Fibroblast of peridontal ligament (primary cell): ENCODE data around the gene DEK.
A peak's percentile ranks its signal among the peaks of the same experiment; 100 is the strongest.
"Not testable (repeated sequence)": the region's sequence is repeated elsewhere in the genome, so short reads cannot be mapped to it uniquely, and the experiment has no call there.

Experiments
- DNase-seq: peaks from one replicate; pipeline ENCODE4 v3.0.0-alpha.2; 2010; ENCODE audit errors: extremely low read depth

Gene DEK, protein sequence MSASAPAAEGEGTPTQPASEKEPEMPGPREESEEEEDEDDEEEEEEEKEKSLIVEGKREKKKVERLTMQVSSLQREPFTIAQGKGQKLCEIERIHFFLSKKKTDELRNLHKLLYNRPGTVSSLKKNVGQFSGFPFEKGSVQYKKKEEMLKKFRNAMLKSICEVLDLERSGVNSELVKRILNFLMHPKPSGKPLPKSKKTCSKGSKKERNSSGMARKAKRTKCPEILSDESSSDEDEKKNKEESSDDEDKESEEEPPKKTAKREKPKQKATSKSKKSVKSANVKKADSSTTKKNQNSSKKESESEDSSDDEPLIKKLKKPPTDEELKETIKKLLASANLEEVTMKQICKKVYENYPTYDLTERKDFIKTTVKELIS

DNA sequence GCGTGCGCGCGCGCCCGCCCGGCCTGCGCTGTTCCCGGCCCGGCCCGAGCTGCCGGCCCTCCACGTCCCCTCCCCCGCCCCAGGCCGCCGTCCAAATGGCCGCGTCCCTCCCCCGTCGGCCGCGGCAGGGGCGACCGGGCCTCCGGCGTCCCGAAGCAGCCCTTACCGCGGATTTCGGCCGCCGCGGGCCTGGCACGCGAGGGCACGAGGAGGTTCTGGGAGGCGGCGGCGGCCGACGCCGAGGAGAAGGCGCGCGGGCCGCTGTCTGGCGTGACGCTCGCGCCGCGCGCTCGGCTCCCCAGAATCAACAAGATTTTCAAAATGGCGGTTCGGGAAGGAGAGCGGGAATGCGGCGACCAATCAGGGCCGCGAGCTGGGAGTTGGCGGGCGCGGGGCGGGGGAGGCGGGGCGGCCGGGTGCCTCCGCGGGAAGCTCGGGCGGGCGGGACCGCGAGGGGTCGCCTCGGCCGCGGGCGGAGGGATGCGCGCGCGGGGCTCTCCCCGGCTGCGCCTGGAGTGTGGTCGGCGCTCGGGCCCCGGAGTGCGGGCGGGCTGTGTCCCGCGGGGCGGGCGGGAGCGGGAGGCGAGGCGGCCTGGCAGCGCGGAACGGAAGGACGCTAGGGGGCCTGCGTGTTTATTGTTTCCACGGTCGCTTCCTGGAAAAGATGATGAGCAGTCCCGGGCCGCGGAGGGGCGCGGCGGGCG is at the start of gene DEK:
Gene DEK, minus strand, starts transcription at position 312 of the 704 bp plus-strand sequence. CDS start 543 bp downstream, outside the sequence.
- peak; percentile 79 for DNase-seq

DNA sequence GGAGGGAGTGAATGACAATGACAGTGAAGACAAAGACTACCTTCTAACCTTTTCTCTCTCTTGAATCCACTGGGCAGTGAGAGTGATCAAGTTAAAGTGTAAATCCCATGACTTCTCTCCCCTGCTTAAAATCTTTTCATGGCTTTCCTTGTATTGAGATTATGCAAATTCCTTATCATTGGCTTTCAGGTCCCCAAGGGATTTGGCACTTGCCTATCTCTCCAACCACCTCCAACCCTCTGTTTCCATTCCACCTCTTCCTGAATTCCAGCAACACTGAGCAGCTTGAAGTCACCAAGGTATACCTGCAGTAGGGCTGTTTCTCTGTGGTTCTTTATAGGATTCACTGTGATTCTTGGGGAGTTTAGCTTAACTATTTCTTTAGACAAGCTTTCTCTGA is 48.0 kb upstream of the DEK start:
- DNase-seq = no peak

DNA sequence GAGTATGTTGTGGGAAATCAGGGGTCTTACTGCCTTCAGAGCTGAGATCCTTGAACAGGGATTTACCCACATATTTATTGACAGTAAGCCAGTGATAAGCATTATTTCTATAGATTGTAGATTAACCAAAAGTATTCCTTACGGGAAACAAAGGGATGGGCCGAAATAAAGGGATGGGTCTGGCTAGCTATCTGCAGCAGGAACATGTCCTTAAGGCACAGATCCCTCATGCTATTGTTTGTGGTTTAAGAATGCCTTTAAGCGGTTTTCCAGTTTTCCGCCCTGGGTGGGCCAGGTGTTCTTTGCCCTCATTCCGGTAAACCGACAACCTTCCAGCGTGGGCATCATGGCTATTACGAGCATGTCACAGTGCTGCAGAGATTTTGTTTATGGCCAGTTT is 45.7 kb upstream of the DEK start:
- not testable (repeated sequence) for DNase-seq

DNA sequence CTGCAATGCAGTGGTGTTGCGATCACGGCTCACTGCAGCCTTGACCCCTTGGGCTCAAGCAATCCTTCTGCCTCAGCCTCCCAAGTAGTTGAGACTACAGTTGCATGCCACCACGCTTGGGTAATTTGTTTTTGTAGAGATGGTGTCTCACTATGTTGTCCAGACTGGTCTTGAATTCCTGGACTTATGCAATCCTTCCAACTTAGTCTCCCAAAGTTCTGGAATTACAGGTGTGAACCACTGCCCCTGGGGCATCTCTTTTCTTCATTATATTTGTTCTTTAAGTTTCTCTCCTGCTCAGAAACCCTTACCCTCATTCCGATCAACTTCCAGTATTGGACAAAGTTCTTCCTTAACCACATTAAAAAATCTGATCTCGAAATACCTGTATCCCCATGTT is 44.7 kb upstream of the DEK start:
- DNase-seq = no peak

DNA sequence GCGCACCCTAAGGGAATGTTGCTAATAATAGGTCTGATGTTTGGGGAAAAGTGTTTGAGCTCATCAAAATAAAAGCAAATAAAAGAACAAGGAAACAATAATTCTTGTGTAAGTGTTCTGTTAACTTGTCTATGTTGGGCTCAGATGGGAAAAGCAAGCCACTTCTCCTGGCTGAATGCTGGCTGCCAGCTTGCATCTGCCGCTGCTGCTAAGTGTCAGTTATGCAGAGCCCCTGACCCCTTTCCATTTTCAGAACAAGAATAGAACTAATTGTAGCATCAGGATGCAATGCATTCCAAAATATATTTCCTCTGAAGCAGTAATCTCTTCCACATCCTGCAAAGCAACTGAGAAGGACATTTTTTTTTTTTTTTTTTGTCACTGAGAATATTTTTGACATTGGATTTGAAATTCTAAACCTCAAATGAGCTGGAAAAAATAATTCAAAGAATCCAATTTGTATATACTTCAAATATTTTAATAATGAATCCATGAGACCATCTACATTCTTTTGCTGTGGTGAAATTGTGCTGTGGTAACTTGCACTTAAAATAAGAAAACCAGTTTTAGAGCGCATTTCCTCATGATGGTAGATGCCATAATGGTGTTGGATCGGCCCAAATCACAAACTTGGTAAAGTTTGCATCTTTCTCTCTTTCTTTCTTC is 43.9 kb upstream of the DEK start:
- peak; percentile 88 for DNase-seq

DNA sequence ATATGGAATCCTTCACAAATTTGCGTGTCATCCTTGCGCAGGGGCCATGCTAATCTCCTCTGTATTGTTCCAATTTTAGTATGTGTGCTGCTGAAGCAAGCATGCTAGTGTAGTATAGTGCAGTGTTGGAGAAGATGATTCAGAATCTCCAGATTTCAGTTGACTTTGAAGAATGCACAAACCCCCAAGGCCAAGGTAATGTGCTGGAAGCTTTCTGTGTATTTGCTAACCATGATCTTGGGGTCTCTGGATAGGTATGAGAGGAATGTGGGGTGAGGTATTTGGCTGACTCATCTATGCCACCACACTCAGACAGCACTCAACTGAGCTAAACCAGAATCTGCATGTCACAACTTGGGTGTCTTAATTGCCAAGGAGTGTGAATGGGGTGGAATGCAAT is 42.6 kb upstream of the DEK start:
- DNase-seq = peak; percentile 31

DNA sequence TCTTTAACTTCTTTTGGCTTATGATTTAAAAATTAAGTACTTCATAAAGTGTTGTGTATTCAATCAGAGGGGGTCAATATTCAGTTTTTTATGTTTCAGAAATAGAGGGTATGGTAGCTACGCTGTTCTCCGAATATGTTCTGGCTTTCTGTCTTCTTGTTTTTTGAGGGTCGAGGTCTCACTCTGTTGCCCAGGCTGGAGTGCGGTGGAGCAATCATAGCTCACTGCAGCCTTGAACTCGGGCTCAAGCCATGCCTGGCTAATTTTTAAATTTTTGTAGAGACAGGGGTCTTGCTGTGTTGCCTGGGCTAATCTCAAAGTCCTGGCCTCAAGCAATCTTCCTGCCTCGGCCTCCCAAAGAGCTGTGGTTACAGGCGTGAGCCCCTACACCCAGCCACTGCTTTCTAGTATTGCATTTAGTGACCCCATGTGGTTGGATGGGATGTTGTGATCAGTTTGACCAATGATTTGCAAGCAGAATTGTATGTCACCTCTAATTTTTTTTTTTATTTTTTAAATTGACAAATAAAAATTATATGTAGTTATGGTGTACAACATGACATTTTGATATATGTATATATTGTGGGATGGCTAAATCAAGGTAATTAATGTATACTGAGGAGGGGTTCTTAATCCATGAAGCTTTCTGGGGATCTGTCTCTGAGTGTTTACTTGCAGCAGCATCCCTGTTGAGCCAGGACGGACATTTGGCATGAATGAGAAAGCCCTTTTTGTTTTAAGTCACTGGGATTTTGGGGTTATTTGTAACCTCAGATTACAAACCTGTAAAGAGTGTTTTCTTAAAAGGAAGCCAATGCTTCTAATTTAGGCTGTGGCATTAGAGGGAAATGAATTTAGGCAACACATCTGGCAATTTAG is 38.5 kb upstream of the DEK start:
- DNase-seq = no peak

DNA sequence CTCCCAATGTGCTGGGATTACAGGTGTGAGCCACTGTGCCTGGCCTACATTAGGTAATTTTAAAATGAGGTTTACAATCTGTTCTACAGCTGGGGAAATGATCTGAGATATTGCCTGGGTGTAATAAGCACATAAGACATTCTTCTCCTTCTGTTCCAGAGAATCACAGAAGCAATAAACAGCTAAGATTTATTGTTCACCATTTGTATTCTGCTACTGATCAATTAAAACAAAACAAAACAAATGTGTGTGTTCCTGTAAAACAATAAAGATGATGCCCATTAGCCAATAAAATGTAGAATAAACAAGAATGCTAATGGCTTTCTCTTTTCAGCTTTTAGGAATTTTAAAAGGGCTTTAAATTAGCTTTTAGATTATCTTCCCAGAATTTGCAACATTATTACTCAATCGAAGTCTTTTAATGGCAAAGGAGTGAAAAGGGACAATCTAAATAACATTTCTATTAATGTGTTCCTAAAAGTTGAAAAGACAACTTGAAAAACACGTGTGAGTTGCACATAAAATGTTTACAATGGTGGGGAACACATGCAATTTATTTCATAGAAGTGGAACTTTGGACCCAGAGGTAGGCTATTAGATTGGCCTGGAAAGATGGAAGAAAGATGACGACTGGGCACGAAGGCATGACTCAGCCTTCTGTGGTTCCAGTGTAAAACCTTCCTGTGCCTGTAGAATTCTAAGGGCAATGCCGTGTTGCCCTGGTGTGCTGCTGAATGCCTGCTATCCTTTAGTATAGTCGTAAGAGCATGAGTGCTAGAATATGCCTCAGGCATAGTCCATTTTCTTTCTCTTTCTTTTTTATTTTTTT is 29.0 kb upstream of the DEK start:
- no peak for DNase-seq

DNA sequence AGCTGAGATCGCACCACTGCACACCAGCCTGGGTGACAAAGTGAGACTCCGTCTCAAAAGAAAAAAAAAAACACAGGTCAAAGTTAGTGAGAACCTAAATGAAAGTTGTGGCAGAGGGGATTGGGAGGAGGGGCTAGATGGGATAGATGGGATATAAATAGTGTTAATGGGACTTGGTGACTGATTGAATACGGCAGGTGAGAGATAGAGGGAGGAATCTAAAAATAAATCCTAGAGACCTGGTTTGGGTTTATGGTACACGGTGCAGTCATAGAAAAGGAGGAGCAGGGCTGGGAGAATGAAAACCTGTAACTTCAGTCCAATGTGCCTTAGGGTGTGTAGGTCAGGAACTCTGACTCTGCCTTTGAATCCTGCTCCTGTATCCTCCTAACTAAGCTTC is 25.0 kb upstream of the DEK start:
- no peak for DNase-seq

DNA sequence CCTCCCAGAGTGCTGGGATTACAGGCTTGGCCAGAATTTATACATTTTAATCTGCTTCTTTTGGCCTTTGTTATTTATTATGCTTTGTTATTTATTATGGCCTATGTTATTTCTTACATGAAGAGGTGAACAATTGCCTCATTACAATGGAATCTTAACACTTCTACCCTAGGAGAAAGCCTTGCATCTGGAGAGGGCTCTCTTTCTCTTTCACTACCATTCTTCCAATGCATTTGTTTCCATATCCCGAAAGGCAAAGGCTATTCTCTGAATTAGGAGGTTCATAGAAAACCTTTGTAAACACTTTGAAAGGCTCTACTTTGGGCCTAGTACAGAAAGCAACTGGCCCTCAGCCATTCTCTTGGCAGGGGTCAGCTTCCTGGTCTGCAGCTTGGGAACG is 19.9 kb upstream of the DEK start:
- DNase-seq = no peak

DNA sequence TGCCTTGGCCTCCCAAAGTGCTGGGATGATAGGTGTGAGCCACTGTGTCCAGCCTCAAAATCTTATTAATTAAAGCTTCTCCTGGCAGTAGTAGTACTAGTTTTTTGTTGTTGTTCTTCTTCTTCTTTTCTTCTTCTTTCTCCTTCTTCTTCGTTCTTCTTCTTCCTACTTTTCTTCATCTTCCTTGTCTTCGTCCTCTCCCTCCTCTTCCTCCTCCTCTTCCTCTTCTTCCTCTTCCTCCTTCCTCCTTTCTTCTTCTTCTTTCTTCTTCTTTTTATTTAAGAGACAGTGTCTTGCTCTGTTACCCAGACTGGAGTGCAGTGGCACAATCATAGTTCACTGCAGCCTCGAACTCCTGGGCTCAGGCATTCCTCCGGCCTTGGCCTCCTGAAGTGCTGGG is 17.2 kb upstream of the DEK start:
- DNase-seq = no peak

DNA sequence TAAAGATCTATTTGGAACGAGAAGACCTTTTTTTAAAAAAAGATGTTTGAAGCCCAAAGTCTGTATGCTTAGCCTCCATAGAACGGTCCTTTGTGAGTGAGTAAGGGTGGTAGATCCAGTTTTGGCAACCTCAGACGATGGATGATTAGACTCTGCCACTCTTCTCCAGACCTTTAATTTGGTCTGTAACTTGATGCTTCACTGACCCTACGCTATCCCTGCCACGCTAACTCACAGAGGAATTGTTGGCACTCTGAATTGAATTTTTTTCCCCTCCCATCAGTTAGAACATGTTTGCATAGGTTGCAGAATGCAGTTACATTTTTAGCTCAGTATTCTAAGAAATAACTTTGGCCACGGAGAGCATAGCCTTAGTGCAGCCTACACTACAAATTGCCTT is 15.8 kb upstream of the DEK start:
- peak; percentile 83 for DNase-seq

DNA sequence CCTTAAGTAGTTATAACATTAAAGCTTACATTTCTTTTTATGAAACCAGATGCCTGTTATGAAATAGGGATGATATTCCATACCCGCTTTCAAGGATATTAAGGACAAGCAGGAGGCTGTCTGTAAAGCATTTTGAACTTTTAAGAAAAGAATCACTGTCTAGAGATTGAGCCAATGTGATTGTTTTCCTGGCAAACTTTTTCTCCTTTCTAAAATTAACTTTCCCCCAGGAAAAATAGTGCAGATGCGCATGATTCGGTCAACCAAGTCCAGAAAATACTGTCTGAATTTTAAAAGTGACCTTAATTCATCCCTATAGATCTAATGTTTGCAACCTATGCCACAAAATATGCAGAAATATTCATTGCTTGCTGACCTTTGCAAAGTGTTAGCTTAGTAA is 15.1 kb upstream of the DEK start:
- DNase-seq = no peak

DNA sequence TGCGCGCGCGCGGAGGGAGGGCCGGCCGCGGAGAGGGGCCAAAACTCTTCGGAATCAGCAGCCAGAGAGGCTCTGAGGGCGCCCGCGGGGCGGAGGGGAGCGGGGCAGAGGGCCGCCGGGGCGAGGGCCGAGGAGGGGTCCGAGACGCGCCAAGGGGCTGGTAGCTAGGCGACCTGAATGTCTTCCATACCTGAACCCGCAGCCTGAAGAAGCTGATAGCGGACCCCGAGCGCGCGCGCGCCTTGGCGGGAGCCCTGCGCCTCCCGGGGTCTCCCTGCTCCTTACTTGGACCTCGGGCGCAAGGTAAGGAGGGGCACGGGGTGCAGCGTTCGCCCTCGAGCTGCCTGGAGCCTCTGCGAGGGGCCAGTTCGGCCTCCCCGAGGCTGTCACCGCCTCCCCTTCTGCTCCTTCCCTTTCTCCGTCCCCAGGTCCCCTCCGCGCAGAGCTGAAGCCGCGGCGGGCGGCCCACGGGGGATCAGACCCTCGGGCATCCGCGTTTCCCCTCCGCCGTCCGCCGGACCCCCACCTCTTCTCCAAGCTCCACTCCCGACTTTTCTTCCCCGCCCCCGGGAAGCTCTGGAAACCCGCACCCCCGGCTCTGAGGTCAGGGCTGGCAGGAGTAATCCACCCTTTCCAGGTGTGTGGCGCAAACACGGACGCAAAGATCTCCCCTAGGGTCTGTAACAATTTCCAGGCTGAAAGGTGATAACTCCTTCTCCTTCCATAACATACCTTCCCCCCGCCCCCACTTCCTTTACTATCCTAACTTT is 13.1 kb upstream of the DEK start:
- DNase-seq = no peak

DNA sequence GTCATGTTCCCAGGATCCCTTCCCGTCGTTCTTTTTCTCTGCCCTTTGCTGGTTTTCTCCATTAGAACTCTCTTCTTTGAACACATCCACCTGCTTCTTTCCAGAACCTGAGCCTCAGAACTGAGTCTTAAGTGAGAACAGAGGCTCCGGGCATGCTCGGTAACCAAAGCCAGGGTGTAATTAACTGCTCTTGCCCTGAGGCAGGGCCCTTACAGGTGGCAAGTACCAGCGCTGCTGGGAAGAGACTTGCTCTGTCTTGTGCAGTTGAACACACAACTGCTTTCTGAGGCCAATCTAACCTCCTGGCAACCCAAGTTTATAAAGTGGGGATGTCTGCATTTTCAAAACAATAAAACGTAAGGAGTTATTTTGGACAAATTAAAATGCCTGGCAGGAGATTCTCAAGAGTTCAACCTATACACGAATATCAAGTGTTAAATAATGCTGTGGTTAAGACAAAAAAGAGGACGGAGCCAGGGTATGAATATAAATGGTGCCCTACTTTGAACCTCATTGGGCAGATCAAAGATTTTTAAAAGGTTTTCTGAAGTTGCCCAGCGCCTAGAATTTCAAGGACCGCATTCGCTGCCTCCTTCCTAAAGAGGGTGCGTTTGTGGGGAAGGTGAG is 12.4 kb upstream of the DEK start:
- DNase-seq = peak; percentile 10

DNA sequence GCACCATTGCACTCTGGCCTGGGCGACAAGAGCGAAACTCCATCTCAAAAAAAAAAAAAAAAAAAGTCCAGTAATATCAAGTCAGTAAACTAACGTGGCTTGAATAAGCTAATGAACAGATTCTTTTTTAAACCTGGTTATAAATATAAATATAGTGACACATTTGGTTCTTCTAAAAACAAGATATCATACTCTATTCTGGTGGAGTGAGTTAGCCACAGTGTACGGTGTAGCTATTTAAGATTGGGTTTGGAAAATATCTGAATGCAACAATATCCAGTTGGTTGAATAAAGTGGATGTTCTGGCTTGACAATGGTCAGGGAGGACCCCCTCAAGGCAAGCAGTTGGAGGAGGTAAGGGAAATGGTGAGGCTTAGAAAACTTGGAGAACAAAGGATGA is 5.9 kb upstream of the DEK start:
- no peak for DNase-seq

DNA sequence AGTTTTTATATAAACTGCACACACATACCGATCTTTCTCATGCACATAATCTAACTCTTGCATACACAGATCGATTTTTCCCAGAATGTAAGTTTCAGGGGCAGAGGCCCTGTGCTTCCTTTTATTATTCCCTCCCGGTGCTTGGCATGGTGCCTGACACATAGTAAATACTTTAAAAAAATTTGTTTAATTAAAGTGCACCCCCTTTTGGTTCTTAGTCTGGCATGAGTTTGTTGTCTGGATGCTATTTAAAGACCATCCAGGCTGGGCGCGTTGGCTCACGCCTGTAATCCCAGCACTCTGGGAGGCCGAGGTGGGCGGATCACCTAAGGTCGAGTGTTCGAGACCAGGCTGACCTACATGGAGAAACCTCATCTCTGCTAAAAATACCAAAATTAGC is 5.4 kb upstream of the DEK start:
- no peak for DNase-seq

DNA sequence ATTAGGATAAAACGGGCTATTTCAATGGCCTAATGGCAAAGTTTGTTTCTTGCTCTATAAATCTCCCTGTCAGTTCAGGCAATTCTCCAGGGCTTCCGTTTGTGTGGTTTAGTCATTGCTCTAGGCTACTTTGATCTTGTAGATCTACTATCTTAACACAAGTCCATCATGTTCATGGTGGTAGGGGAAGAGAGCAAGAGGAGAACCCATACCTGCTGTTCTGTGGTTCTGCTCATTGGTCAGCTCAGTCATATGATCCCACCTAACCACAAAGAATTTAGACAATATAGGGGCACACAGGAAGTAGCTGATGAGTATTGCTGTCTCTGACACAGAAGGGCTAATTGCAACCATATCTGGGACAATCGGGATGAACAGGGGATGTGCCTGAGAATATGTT is 4.9 kb upstream of the DEK start:
- DNase-seq = peak; percentile 7

DNA sequence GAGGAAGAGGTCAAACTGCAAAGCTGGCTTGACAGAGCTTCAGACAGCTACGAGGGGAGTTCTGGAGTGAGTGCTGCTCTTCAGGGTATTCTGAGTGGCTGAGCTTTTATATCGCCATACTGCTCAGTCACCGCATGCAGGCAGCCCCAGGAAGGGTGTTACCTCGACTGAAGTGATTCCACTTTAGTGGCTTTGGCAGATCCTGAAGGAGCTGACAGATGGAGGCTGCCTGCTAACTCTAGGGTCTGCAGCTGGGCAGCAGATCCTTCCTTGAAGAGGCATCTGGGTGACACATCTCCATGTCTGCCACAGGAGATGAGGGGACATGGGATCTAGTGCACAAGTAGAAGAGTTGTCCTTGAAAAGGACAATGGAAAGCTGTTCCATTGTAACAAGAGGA is 3.7 kb upstream of the DEK start:
- DNase-seq = no peak

DNA sequence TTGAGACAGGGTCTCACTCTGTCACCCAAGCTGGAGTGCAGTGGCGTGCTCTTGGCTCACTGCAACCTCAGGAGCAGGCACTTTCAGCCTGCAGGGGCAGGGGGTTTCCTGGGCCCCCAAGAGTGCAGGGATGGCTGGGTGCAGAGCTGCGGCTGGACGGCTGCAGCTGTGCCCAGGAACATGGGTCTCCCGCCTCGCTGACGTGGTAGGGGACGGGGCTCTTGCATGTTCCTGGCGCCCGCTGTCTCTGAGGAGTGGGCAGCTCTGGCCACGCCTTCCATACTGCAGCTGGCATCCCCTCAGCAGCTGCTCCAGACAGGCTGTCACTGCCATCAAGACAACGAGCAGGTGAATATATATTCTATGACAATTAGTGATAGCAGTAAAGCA is 2.2 kb upstream of the DEK start:
- DNase-seq = no peak
